Measurements from ENCODE around the gene HOXC4. TPM values are rescaled to one million over a fixed set of nuclear protein-coding genes. Genes with fewer than 3 reads are reported as not detected.

HOXC4 gene
- polyA plus RNA-seq, 1 donor from 2014 or later, result not detected

GRCh38 chr12:54060174-54060974, 6.7 kb downstream of the HOXC4 start:
- no peaks in the 10 kb centered on the region for H3F3A ChIP-seq (ENCODE audit: insufficient read depth, low read length, poor library complexity, severe bottlenecking)
- peaks cover 100% of the 10 kb centered on the region for H3K27me3 ChIP-seq (ENCODE audit: insufficient read depth, low read depth, low read length)
- no peaks in the 10 kb centered on the region for H3K36me3 ChIP-seq (ENCODE audit: insufficient read depth, low read length)
- H3K9me3 ChIP-seq (ENCODE audit: low read length), result no peaks in the 10 kb centered on the region
- no peak overlapping the region for H3K4me2 ChIP-seq (ENCODE audit: low read length)
- H3K9ac ChIP-seq (ENCODE audit: low read length), result no peak overlapping the region
- H3K9me2 ChIP-seq (ENCODE audit: insufficient read depth, low read length), result no peaks in the 10 kb centered on the region
- no peaks in the 10 kb centered on the region for H4K20me1 ChIP-seq (ENCODE audit: insufficient read depth)
- H2AFZ ChIP-seq (ENCODE audit: low read depth, low read length), result no peak overlapping the region
- TF ChIP-seq EP300 (conservative IDR thresholded peaks at IDR 0.05; ENCODE audit: poor library complexity, severe bottlenecking) (no peak), SMC3 (conservative IDR thresholded peaks at IDR 0.05; ENCODE audit: poor library complexity) (no peak), TAF1 (IDR thresholded peaks at IDR 0.05; ENCODE audit: low read depth) (no peak), POLR2AphosphoS5 (IDR thresholded peaks at IDR 0.05) (no peak), MXI1 (conservative IDR thresholded peaks at IDR 0.05; ENCODE audit: poor library complexity, severe bottlenecking) (no peak), EZH2 (IDR thresholded peaks at IDR 0.05; ENCODE audit: borderline replicate concordance, insufficient read depth, low read length, poor library complexity, severe bottlenecking) (no peak), RAD21 (conservative IDR thresholded peaks at IDR 0.05) (no peak), REST (IDR thresholded peaks at IDR 0.05; ENCODE audit: borderline replicate concordance) (no peak)
- TF ChIP-seq, protein P1, sequence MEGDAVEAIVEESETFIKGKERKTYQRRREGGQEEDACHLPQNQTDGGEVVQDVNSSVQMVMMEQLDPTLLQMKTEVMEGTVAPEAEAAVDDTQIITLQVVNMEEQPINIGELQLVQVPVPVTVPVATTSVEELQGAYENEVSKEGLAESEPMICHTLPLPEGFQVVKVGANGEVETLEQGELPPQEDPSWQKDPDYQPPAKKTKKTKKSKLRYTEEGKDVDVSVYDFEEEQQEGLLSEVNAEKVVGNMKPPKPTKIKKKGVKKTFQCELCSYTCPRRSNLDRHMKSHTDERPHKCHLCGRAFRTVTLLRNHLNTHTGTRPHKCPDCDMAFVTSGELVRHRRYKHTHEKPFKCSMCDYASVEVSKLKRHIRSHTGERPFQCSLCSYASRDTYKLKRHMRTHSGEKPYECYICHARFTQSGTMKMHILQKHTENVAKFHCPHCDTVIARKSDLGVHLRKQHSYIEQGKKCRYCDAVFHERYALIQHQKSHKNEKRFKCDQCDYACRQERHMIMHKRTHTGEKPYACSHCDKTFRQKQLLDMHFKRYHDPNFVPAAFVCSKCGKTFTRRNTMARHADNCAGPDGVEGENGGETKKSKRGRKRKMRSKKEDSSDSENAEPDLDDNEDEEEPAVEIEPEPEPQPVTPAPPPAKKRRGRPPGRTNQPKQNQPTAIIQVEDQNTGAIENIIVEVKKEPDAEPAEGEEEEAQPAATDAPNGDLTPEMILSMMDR (IDR thresholded peaks at IDR 0.05; ENCODE audit: poor library complexity, severe bottlenecking), result no peak
- H3K27ac ChIP-seq (ENCODE audit: low read length), result no peak overlapping the region
- no peaks in the 10 kb centered on the region for H3K79me2 ChIP-seq (replicated peaks; ENCODE audit: insufficient read depth, low read length)
- no peak overlapping the region for H3K4me3 ChIP-seq (ENCODE audit: low read length)

- Histone ChIP-seq H2AFZ (ENCODE audit: low read depth, low read length) (no peak overlapping the region), H3K27me3 (ENCODE audit: insufficient read depth, low read depth, low read length) (peaks cover 100% of the 10 kb centered on the region), H3K9ac (ENCODE audit: low read length) (no peak overlapping the region), H3K9me2 (ENCODE audit: insufficient read depth, low read length) (no peaks in the 10 kb centered on the region), H3K4me2 (ENCODE audit: low read length) (no peak overlapping the region), H3K9me3 (ENCODE audit: low read length) (no peaks in the 10 kb centered on the region), H3K79me2 (replicated peaks; ENCODE audit: insufficient read depth, low read length) (no peaks in the 10 kb centered on the region), H3K27ac (ENCODE audit: low read length) (no peak overlapping the region), H3K36me3 (ENCODE audit: insufficient read depth, low read length) (no peaks in the 10 kb centered on the region), H3K4me3 (ENCODE audit: low read length) (no peak overlapping the region), H4K20me1 (ENCODE audit: insufficient read depth) (no peaks in the 10 kb centered on the region), H3F3A (ENCODE audit: insufficient read depth, low read length, poor library complexity, severe bottlenecking) (no peaks in the 10 kb centered on the region)
- TF ChIP-seq SMC3 (conservative IDR thresholded peaks at IDR 0.05; ENCODE audit: poor library complexity) (no peak), EZH2 (IDR thresholded peaks at IDR 0.05; ENCODE audit: borderline replicate concordance, insufficient read depth, low read length, poor library complexity, severe bottlenecking) (no peak), POLR2AphosphoS5 (IDR thresholded peaks at IDR 0.05) (no peak), MXI1 (conservative IDR thresholded peaks at IDR 0.05; ENCODE audit: poor library complexity, severe bottlenecking) (no peak), REST (IDR thresholded peaks at IDR 0.05; ENCODE audit: borderline replicate concordance) (no peak), RAD21 (conservative IDR thresholded peaks at IDR 0.05) (no peak), EP300 (conservative IDR thresholded peaks at IDR 0.05; ENCODE audit: poor library complexity, severe bottlenecking) (no peak), TAF1 (IDR thresholded peaks at IDR 0.05; ENCODE audit: low read depth) (no peak)
- TF ChIP-seq, protein P1 (IDR thresholded peaks at IDR 0.05; ENCODE audit: poor library complexity, severe bottlenecking), result no peak
Measured at GRCh38 chr12:54060975-54061778, 7.5 kb downstream of the HOXC4 start.
